Measurements from ENCODE around the gene KIF6.
"Not testable (repeated sequence)": the region's sequence is repeated elsewhere in the genome, so short reads cannot be mapped to it uniquely, and the experiment has no call there.

The KIF6 gene

DNA sequence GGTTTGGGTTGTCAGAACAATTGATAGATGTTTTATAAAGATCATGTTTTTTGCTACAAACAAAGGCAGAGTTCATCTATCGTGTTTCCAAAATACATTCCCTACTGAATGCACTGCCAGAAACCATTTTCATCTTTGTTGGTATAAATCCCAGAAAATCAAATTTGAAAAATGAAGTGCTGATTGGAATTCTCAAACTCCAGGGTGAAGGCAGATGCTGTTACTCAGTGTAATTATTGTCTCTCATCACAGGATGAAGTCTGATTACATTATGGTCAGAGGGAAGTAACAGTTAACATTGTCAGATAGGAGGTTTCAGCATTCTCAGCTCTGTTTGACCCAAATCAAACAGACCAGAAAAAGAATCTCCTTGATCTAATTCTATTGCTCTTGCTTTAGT lies 204.3 kb downstream of the KIF6 start:
- DNase-seq (ENCODE audit: low spot score), result no peak

DNA sequence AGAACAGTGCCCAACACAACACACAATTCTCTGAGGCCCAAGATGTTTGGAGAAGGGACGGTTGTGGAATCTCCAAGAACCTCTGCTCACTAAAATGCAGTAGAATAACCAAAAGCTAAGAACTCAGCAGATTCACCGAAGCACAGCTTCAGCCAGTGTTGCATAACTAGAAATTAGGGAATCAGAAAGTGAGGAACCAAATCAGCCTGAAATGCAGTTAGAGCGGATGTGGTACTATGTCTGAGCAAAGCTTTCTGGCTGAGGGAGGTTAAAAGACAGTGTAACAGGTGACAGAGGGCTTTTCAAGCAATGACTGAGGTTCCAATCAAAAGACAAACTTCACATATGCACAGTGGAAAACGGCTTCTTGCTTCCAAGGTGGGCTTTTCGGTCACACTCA lies 204.8 kb downstream of the KIF6 start:
- Histone ChIP-seq H3K27ac (no peak overlapping the region), H3K4me3 (no peak overlapping the region)
- DNase-seq (ENCODE audit: low spot score), result no peak
- TF ChIP-seq, protein P1, sequence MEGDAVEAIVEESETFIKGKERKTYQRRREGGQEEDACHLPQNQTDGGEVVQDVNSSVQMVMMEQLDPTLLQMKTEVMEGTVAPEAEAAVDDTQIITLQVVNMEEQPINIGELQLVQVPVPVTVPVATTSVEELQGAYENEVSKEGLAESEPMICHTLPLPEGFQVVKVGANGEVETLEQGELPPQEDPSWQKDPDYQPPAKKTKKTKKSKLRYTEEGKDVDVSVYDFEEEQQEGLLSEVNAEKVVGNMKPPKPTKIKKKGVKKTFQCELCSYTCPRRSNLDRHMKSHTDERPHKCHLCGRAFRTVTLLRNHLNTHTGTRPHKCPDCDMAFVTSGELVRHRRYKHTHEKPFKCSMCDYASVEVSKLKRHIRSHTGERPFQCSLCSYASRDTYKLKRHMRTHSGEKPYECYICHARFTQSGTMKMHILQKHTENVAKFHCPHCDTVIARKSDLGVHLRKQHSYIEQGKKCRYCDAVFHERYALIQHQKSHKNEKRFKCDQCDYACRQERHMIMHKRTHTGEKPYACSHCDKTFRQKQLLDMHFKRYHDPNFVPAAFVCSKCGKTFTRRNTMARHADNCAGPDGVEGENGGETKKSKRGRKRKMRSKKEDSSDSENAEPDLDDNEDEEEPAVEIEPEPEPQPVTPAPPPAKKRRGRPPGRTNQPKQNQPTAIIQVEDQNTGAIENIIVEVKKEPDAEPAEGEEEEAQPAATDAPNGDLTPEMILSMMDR (IDR thresholded peaks at IDR 0.05), result no peak

More for the DNA sequence above, 204.3 kb downstream of the KIF6 start:
- TF ChIP-seq, protein P1 (IDR thresholded peaks at IDR 0.05), result no peak
- H3K27ac ChIP-seq, result no peak overlapping the region
- H3K4me3 ChIP-seq, result no peak overlapping the region

DNA sequence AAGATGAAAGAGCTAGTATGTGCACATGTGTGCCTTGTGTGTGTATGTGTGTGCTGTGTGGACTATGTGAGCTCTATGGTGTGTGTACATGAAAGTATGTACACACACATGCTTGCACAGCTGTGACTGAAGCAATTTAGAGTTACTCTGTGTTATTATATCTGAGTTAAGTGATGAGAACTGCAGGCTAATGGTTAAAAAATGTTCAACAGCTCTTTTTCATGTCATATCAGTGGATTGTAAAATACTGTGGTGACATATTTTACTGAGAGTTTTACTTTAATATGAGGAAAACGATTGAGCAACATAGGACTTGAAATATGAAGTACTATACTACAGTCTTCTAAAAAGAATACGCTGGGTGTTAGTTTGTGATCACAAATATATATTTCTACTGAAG lies 207.0 kb downstream of the KIF6 start:
- Histone ChIP-seq H3K27ac (peak overlapping the region in 1 of 2 donors; percentile 35), H3K4me3 (no peak overlapping the region)
- TF ChIP-seq, protein P1 (IDR thresholded peaks at IDR 0.05), result no peak
- DNase-seq (ENCODE audit: low spot score), result no peak

DNA sequence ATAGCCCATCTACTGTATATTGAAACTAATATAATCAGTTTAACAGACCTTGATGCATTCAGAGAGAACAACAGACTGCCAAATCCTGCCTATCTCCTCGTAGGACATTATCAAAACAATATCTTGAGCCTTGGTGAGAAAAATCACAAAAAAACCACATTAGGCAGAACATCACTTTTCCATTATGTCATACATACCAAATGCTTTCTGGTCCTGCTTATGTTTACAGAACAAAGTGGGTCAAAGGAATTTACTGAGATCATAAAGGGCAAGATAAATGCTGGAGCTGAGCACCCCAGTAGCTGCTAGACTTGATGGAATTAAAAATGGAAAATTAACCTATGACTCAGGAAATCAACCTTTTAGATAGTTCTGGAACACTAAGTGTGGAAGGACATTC lies 207.5 kb downstream of the KIF6 start:
- no peak for DNase-seq (ENCODE audit: low spot score)
- peak overlapping the region in 1 of 2 donors; percentile 35 for H3K27ac ChIP-seq
- TF ChIP-seq, protein P1 (IDR thresholded peaks at IDR 0.05), result no peak
- no peak overlapping the region for H3K4me3 ChIP-seq

DNA sequence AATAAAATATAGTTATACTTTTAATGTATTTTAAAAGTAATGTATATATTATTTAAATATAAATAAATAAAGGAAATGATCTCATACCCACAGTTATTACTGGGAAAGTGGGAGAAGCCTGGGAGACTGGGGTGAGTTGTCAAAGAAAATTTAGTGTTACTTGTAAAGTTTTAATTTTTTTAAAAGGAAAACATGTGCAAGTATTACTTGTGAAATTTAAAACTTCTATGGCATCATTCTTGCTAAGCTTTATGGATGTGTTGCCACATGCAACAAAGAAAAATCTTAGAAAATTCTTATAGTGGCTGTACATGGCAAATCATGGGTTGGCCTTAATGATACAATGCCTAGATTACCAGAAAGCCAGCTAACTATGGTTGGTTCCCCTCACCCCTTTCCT lies 208.7 kb downstream of the KIF6 start:
- no peak for DNase-seq (ENCODE audit: low spot score)
- Histone ChIP-seq H3K4me3 (no peak overlapping the region), H3K27ac (no peak overlapping the region)
- TF ChIP-seq, protein P1 (IDR thresholded peaks at IDR 0.05), result no peak

DNA sequence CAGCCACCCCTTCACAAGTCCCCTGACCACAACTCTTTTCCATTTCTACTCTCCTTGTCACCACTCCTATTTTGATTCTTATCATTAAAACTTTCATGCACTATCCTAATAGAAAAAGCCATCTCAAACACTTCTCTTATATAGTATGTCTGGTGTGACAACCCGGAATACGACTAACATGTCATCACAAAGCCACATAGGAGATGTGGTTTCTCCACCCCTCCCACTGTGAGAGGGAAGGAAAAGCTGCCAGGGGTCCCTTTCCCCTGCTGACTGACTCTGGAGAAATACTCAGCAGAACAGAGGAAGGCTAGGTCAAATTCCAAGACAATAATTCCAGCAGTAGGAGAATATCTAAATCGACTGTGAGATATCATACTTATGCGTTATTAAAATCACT lies 209.7 kb downstream of the KIF6 start:
- TF ChIP-seq, protein P1 (IDR thresholded peaks at IDR 0.05), result no peak
- Histone ChIP-seq H3K27ac (no peak overlapping the region), H3K4me3 (no peak overlapping the region)
- no peak for DNase-seq (ENCODE audit: low spot score)

DNA sequence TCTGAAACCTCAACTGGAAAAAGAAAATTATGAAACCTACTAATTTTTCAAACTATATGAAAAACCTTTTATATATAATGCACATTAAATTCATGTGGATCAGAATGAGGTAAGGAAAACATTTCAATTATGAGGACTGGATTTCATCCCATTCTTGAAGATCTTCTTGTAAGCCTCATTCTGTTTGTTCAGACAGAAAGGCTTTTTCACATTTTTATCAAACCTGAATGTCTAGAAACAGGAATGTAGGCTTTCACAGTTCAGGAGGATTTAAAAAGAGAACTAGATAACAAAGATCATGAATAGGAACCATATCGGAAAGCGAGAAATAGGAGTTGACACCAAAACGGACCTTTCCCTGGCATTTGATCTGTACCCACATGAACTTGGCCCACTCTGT lies 210.2 kb downstream of the KIF6 start:
- no peak overlapping the region for H3K4me3 ChIP-seq
- DNase-seq (ENCODE audit: low spot score), result no peak
- no peak overlapping the region for H3K27ac ChIP-seq
- TF ChIP-seq, protein P1 (IDR thresholded peaks at IDR 0.05), result no peak

DNA sequence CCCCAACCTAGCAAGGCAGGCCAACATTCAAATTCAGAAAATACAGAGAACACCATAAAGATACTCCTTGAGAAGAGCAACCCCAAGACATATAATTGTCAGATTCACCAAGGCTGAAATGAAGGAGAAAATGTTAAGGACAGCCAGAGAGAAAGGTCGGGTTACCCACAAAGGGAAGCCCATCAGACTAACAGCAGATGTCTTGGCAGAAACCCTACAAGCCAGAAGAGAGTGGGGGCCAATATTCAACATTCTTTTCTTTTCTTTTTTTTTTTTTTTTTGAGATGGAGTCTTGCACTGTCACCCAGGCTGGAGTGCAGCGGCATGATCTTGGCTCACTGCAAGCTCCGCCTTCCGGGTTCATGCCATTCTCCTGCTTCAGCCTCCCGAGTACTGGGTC lies 215.4 kb downstream of the KIF6 start:
- not testable (repeated sequence) for H3K27ac ChIP-seq; H3K4me3 ChIP-seq; DNase-seq (ENCODE audit: low spot score)
